SK-N-SH treated with all-trans-retinoic acid at 6 μM for 48 hours (cell line): ENCODE measurements around the gene ZNF189.

Experiments used
- ATAC-seq: fragments of 200-7000 bp; cut with Tn5 transposase; 3 replicates; pipeline ENCODE4 v1.9.1; 2020; ENCODE audit warnings: mild to moderate bottlenecking, moderate library complexity
- BACH2 ChIP-seq: fragments of 250-450 bp; sonication (Bioruptor Pico); IDR thresholded peaks from 2 replicates; pipeline ENCODE4 v1.9.0; 2021; ENCODE audit warnings: mild to moderate bottlenecking, borderline replicate concordance
- CSDC2 ChIP-seq: fragments of 250-450 bp; sonication (Bioruptor Pico); IDR thresholded peaks from 2 replicates; pipeline ENCODE4 v1.5.0; 2020; ENCODE audit warnings: mild to moderate bottlenecking, moderate library complexity
- ESRRG ChIP-seq: fragments of 250-450 bp; sonication (Bioruptor Pico); IDR thresholded peaks from 2 replicates; pipeline ENCODE4 v1.6.1; 2021; ENCODE audit warnings: mild to moderate bottlenecking
- GLIS3 ChIP-seq: fragments of 250-450 bp; sonication (Bioruptor Pico); IDR thresholded peaks from 2 replicates; pipeline ENCODE4 v1.5.0; 2020; ENCODE audit warnings: mild to moderate bottlenecking, moderate library complexity
- ISL1 ChIP-seq: fragments of 250-450 bp; sonication (Bioruptor Pico); IDR thresholded peaks from 2 replicates; pipeline ENCODE4 v2.1.2; 2022; ENCODE audit warnings: mild to moderate bottlenecking, moderate library complexity
- PPARA ChIP-seq: fragments of 250-450 bp; sonication (Bioruptor Pico); IDR thresholded peaks from 2 replicates; pipeline ENCODE4 v1.5.0; 2020; ENCODE audit warnings: mild to moderate bottlenecking, borderline replicate concordance
- RARB ChIP-seq: fragments of 250-450 bp; sonication (Bioruptor Pico); IDR thresholded peaks from 2 replicates; pipeline ENCODE4 v1.8.0; 2021; ENCODE audit warnings: mild to moderate bottlenecking, moderate library complexity
- SNAI2 ChIP-seq: fragments of 250-450 bp; sonication (Bioruptor Pico); IDR thresholded peaks from 2 replicates; pipeline ENCODE4 v1.5.0; 2020; ENCODE audit warnings: mild to moderate bottlenecking, moderate library complexity
- TOX ChIP-seq: fragments of 250-450 bp; sonication (Bioruptor Pico); IDR thresholded peaks from 2 replicates; pipeline ENCODE4 v1.8.0; 2021; ENCODE audit warnings: mild to moderate bottlenecking, moderate library complexity, borderline replicate concordance
- ZC3H10 ChIP-seq: fragments of 250-450 bp; sonication (Bioruptor Pico); IDR thresholded peaks from 2 replicates; pipeline ENCODE4 v1.5.1; 2021; ENCODE audit warnings: mild to moderate bottlenecking, moderate library complexity
- ZFP30 ChIP-seq: fragments of 450-650 bp; formaldehyde crosslinking; IDR thresholded peaks from 2 replicates; pipeline ENCODE4 v1.5.0; 2022; ENCODE audit warnings: mild to moderate bottlenecking, moderate library complexity
- ZNF565 ChIP-seq: fragments of 450-650 bp; formaldehyde crosslinking; conservative IDR thresholded peaks from 2 replicates; pipeline ENCODE4 v1.5.0; 2020; ENCODE audit warnings: low read depth, mild to moderate bottlenecking, moderate library complexity
- ZNF8 ChIP-seq: fragments of 450-650 bp; formaldehyde crosslinking; IDR thresholded peaks from 2 replicates; pipeline ENCODE4 v1.5.0; 2020; ENCODE audit warnings: mild to moderate bottlenecking, moderate library complexity
- TF ChIP-seq, protein P1 (sequence below): fragments of 250-450 bp; sonication (Bioruptor Pico); IDR thresholded peaks from 2 replicates; pipeline ENCODE4 v1.5.0; 2020; ENCODE audit warnings: mild to moderate bottlenecking, moderate library complexity
- TF ChIP-seq, protein P2 (sequence below): fragments of 250-450 bp; sonication (Bioruptor Pico); IDR thresholded peaks from 2 replicates; pipeline ENCODE4 v1.5.1; 2020; ENCODE audit warnings: low read depth, mild to moderate bottlenecking, moderate library complexity
- TF ChIP-seq, protein P3 (sequence below): fragments of 250-450 bp; sonication (Bioruptor Pico); IDR thresholded peaks from 2 replicates; pipeline ENCODE4 v1.8.0; 2021; ENCODE audit warnings: low read depth, mild to moderate bottlenecking, moderate library complexity, borderline replicate concordance
- TF ChIP-seq, protein P4 (sequence below): fragments of 250-450 bp; sonication (Bioruptor Pico); IDR thresholded peaks from 2 replicates; pipeline ENCODE4 v1.8.0; 2020; ENCODE audit warnings: mild to moderate bottlenecking, moderate library complexity, borderline replicate concordance
- TF ChIP-seq, protein P5 (sequence below): fragments of 250-450 bp; sonication (Bioruptor Pico); IDR thresholded peaks from 2 replicates; pipeline ENCODE4 v1.5.1; 2021; ENCODE audit warnings: mild to moderate bottlenecking, moderate library complexity

Gene ZNF189

DNA sequence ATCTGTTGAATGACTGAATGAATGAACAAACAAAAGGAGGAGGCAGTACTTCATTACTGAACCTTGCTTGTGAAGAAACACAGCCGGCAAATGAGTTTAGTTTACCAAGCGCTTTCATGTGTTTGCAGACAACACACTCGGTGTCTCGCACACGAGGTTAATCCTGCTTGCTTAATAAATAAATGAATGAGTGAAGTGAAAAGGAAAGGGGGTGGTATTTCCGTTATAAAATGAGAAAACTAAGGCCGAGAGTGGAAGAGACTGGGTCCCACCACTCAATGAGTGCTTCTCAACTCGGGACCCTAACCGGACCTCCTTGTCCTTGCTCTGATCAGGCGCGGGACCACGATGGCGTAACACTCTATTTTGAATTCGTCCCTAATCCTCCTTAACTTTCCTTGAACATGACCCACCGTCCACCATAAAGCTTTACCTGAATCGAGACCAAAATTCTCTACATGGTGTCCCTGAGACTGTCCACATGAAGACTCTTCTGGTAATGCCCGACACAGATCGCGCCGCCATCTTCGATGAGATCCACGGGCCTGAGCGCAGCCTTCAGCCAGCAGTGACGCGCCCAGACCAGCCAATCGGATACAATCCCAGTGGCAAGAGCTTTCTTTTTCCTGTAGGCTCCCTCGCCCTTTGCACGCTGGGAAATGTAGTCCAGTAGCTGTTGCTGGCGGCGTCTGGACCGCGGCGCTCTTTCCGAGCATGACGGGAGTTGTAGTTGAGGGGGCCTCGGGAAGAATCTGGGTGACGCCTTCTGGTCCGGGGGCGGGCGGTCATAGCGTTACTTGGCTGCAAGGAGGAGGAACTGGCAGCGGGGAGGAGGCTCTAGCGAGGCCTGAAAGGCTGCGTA, at the start of gene ZNF189, which contains the start of gene MRPL50:
Gene ZNF189 (plus strand): TSS at position 784 of the 862 bp plus-strand sequence. CDS start 306 bp downstream, outside the sequence.
Gene MRPL50 (minus strand): TSS at position 551 of the 862 bp plus-strand sequence. CDS start 26 bp downstream, at position 525.
- TF ChIP-seq ISL1 (CRISPR knock-in tag) (no peak), GLIS3 (CRISPR knock-in tag) (no peak), BACH2 (CRISPR knock-in tag) (no peak), CSDC2 (CRISPR knock-in tag) (no peak), ZNF565 (CRISPR knock-in tag) (no peak), SNAI2 (CRISPR knock-in tag) (no peak), PPARA (CRISPR knock-in tag) (no peak)
- TF ChIP-seq, protein P1, sequence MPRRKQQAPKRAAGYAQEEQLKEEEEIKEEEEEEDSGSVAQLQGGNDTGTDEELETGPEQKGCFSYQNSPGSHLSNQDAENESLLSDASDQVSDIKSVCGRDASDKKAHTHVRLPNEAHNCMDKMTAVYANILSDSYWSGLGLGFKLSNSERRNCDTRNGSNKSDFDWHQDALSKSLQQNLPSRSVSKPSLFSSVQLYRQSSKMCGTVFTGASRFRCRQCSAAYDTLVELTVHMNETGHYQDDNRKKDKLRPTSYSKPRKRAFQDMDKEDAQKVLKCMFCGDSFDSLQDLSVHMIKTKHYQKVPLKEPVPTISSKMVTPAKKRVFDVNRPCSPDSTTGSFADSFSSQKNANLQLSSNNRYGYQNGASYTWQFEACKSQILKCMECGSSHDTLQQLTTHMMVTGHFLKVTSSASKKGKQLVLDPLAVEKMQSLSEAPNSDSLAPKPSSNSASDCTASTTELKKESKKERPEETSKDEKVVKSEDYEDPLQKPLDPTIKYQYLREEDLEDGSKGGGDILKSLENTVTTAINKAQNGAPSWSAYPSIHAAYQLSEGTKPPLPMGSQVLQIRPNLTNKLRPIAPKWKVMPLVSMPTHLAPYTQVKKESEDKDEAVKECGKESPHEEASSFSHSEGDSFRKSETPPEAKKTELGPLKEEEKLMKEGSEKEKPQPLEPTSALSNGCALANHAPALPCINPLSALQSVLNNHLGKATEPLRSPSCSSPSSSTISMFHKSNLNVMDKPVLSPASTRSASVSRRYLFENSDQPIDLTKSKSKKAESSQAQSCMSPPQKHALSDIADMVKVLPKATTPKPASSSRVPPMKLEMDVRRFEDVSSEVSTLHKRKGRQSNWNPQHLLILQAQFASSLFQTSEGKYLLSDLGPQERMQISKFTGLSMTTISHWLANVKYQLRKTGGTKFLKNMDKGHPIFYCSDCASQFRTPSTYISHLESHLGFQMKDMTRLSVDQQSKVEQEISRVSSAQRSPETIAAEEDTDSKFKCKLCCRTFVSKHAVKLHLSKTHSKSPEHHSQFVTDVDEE = no peak
- TF ChIP-seq, protein P2, sequence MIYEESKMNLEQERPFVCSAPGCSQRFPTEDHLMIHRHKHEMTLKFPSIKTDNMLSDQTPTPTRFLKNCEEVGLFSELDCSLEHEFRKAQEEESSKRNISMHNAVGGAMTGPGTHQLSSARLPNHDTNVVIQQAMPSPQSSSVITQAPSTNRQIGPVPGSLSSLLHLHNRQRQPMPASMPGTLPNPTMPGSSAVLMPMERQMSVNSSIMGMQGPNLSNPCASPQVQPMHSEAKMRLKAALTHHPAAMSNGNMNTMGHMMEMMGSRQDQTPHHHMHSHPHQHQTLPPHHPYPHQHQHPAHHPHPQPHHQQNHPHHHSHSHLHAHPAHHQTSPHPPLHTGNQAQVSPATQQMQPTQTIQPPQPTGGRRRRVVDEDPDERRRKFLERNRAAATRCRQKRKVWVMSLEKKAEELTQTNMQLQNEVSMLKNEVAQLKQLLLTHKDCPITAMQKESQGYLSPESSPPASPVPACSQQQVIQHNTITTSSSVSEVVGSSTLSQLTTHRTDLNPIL = no peak
- TF ChIP-seq, protein P3, sequence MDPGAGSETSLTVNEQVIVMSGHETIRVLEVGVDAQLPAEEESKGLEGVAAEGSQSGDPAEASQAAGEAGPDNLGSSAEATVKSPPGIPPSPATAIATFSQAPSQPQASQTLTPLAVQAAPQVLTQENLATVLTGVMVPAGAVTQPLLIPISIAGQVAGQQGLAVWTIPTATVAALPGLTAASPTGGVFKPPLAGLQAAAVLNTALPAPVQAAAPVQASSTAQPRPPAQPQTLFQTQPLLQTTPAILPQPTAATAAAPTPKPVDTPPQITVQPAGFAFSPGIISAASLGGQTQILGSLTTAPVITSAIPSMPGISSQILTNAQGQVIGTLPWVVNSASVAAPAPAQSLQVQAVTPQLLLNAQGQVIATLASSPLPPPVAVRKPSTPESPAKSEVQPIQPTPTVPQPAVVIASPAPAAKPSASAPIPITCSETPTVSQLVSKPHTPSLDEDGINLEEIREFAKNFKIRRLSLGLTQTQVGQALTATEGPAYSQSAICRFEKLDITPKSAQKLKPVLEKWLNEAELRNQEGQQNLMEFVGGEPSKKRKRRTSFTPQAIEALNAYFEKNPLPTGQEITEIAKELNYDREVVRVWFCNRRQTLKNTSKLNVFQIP (CRISPR knock-in tag) = no peak
- peak; percentile 98 for ATAC-seq

DNA sequence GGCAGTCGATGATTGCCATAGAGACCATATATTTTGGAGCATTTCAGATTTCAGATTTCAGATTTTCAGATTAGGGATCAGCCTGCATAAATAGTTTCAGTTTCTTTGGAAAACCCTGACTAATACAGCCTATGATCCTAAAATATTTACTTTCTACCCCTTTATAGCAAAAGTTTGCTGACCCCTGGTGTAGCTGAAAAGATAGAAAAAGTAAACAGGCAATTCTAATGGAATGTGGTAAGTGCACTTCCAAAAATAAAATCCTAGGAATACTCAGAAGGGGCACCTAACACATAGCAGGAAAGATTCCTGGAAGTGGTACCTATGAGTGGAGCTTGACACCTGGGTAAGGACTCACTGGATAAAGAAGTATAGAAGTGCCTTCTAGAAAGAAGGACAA, 48.4 kb upstream of the ZNF189 start:
- ATAC-seq = no peak

More for the DNA sequence above, 48.4 kb upstream of the ZNF189 start:
- TF ChIP-seq RARB (CRISPR knock-in tag) = no peak
- no peak for TF ChIP-seq SNAI2 (CRISPR knock-in tag)
- TF ChIP-seq BACH2 (CRISPR knock-in tag) = no peak
- TF ChIP-seq, protein P4, sequence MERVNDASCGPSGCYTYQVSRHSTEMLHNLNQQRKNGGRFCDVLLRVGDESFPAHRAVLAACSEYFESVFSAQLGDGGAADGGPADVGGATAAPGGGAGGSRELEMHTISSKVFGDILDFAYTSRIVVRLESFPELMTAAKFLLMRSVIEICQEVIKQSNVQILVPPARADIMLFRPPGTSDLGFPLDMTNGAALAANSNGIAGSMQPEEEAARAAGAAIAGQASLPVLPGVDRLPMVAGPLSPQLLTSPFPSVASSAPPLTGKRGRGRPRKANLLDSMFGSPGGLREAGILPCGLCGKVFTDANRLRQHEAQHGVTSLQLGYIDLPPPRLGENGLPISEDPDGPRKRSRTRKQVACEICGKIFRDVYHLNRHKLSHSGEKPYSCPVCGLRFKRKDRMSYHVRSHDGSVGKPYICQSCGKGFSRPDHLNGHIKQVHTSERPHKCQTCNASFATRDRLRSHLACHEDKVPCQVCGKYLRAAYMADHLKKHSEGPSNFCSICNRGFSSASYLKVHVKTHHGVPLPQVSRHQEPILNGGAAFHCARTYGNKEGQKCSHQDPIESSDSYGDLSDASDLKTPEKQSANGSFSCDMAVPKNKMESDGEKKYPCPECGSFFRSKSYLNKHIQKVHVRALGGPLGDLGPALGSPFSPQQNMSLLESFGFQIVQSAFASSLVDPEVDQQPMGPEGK (CRISPR knock-in tag) = no peak
- TF ChIP-seq, protein P2 = no peak
- no peak for TF ChIP-seq ISL1 (CRISPR knock-in tag)
- TF ChIP-seq, protein P5, sequence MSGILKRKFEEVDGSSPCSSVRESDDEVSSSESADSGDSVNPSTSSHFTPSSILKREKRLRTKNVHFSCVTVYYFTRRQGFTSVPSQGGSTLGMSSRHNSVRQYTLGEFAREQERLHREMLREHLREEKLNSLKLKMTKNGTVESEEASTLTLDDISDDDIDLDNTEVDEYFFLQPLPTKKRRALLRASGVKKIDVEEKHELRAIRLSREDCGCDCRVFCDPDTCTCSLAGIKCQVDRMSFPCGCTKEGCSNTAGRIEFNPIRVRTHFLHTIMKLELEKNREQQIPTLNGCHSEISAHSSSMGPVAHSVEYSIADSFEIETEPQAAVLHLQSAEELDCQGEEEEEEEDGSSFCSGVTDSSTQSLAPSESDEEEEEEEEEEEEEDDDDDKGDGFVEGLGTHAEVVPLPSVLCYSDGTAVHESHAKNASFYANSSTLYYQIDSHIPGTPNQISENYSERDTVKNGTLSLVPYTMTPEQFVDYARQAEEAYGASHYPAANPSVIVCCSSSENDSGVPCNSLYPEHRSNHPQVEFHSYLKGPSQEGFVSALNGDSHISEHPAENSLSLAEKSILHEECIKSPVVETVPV (CRISPR knock-in tag) = no peak
- no peak for TF ChIP-seq CSDC2 (CRISPR knock-in tag)
- TF ChIP-seq ZFP30 (CRISPR knock-in tag) = no peak
- TF ChIP-seq, protein P1 = no peak
- no peak for TF ChIP-seq ESRRG
- no peak for TF ChIP-seq ZC3H10 (CRISPR knock-in tag)
- TF ChIP-seq TOX (CRISPR knock-in tag) = no peak
- no peak for TF ChIP-seq ZNF8 (CRISPR knock-in tag)
